Measurements from ENCODE around the gene PPP3R1.
"Not testable (repeated sequence)": the region's sequence is repeated elsewhere in the genome, so short reads cannot be mapped to it uniquely, and the experiment has no call there.

The PPP3R1 gene

GRCh38 chr2:68178432-68178831 lies 73.9 kb downstream of the PPP3R1 start:
- TF ChIP-seq POLR2A (IDR thresholded peaks at IDR 0.05; ENCODE audit: low read length) (no peak), GATA1 (IDR thresholded peaks at IDR 0.05; ENCODE audit: low read depth, low read length) (no peak)
- no peak for DNase-seq

- TF ChIP-seq POLR2A (IDR thresholded peaks at IDR 0.05; ENCODE audit: low read length), result peak; percentile 11
- TF ChIP-seq GATA1 (IDR thresholded peaks at IDR 0.05; ENCODE audit: low read depth, low read length), result no peak
- DNase-seq, result no peak
These were observed 74.8 kb downstream of the PPP3R1 start for GRCh38 chr2:68177541-68177940.

GRCh38 chr2:68176657-68177056 lies 75.7 kb downstream of the PPP3R1 start:
- no peak for DNase-seq
- TF ChIP-seq POLR2A (IDR thresholded peaks at IDR 0.05; ENCODE audit: low read length) (no peak), GATA1 (IDR thresholded peaks at IDR 0.05; ENCODE audit: low read depth, low read length) (no peak)

GRCh38 chr2:68175210-68175609 lies 77.1 kb downstream of the PPP3R1 start:
- not testable (repeated sequence) for DNase-seq

GRCh38 chr2:68172990-68173700 lies 79.2 kb downstream of the PPP3R1 start:
- DNase-seq, result no peak
- no peak for TF ChIP-seq GATA1 (IDR thresholded peaks at IDR 0.05; ENCODE audit: low read depth, low read length)
- no peak for TF ChIP-seq POLR2A (IDR thresholded peaks at IDR 0.05; ENCODE audit: low read length)

- no peak for DNase-seq
- TF ChIP-seq GATA1 (IDR thresholded peaks at IDR 0.05; ENCODE audit: low read depth, low read length), result no peak
- TF ChIP-seq POLR2A (IDR thresholded peaks at IDR 0.05; ENCODE audit: low read length), result no peak
These were observed 79.8 kb downstream of the PPP3R1 start for GRCh38 chr2:68172521-68172920.

GRCh38 chr2:68171684-68172083 lies 80.6 kb downstream of the PPP3R1 start:
- TF ChIP-seq POLR2A (IDR thresholded peaks at IDR 0.05; ENCODE audit: low read length) (no peak), GATA1 (IDR thresholded peaks at IDR 0.05; ENCODE audit: low read depth, low read length) (no peak)
- DNase-seq, result no peak

- TF ChIP-seq GATA1 (IDR thresholded peaks at IDR 0.05; ENCODE audit: low read depth, low read length) (no peak), POLR2A (IDR thresholded peaks at IDR 0.05; ENCODE audit: low read length) (no peak)
These were observed 81.2 kb downstream of the PPP3R1 start for GRCh38 chr2:68171146-68171545.

GRCh38 chr2:68169308-68169707 lies 83.0 kb downstream of the PPP3R1 start:
- TF ChIP-seq POLR2A (IDR thresholded peaks at IDR 0.05; ENCODE audit: low read length) (no peak), GATA1 (IDR thresholded peaks at IDR 0.05; ENCODE audit: low read depth, low read length) (no peak)
- peak in 1 of 2 experiments; percentile 40 for DNase-seq

More at GRCh38 chr2:68171146-68171545, 81.2 kb downstream of the PPP3R1 start:
- no peak for DNase-seq

GRCh38 chr2:68167186-68167585 lies 85.1 kb downstream of the PPP3R1 start:
- no peak for DNase-seq
- TF ChIP-seq GATA1 (IDR thresholded peaks at IDR 0.05; ENCODE audit: low read depth, low read length), result no peak
- no peak for TF ChIP-seq POLR2A (IDR thresholded peaks at IDR 0.05; ENCODE audit: low read length)

GRCh38 chr2:68163641-68164040 lies 88.7 kb downstream of the PPP3R1 start:
- DNase-seq, result no peak
- no peak for TF ChIP-seq POLR2A (IDR thresholded peaks at IDR 0.05; ENCODE audit: low read length)
- no peak for TF ChIP-seq GATA1 (IDR thresholded peaks at IDR 0.05; ENCODE audit: low read depth, low read length)

- DNase-seq, result no peak
- TF ChIP-seq POLR2A (IDR thresholded peaks at IDR 0.05; ENCODE audit: low read length) (no peak), GATA1 (IDR thresholded peaks at IDR 0.05; ENCODE audit: low read depth, low read length) (no peak)
These were observed 94.2 kb downstream of the PPP3R1 start for GRCh38 chr2:68158134-68158447.

- TF ChIP-seq GATA1 (IDR thresholded peaks at IDR 0.05; ENCODE audit: low read depth, low read length) (no peak), POLR2A (IDR thresholded peaks at IDR 0.05; ENCODE audit: low read length) (peak; percentile 65)
These were observed 94.8 kb downstream of the PPP3R1 start, which contains the start of gene PNO1 for GRCh38 chr2:68157402-68158133. Gene PNO1, plus strand, starts transcription at chr2:68157888. Its CDS starts 47 bp downstream, at chr2:68157935.

GRCh38 chr2:68157002-68157401 lies 95.3 kb downstream of the PPP3R1 start:
- no peak for DNase-seq
- TF ChIP-seq GATA1 (IDR thresholded peaks at IDR 0.05; ENCODE audit: low read depth, low read length) (no peak), POLR2A (IDR thresholded peaks at IDR 0.05; ENCODE audit: low read length) (no peak)

More at GRCh38 chr2:68157402-68158133, 94.8 kb downstream of the PPP3R1 start, which contains the start of gene PNO1:
- peak; percentile 98 to 99 for DNase-seq

GRCh38 chr2:68156419-68156818 lies 95.9 kb downstream of the PPP3R1 start:
- DNase-seq, result no peak
- TF ChIP-seq GATA1 (IDR thresholded peaks at IDR 0.05; ENCODE audit: low read depth, low read length) (no peak), POLR2A (IDR thresholded peaks at IDR 0.05; ENCODE audit: low read length) (no peak)
